Measurements from ENCODE around the gene IGFBP6. TPM values are rescaled to one million over a fixed set of nuclear protein-coding genes. Genes with fewer than 3 reads are reported as not detected.

The IGFBP6 gene
- 100 to 1,000 TPM in 1 of 4 donors, 10 to 100 TPM in 3; 67.3 to 143 (median 77.4) TPM for total RNA-seq

- ATAC-seq (peak; percentile 19 to 34), DNase-seq (peak in 1 of 2 donors; percentile 53)
- peak in 1 of 2 donors; percentile 20 for TF ChIP-seq POLR2A (IDR thresholded peaks at IDR 0.05)
- TF ChIP-seq, protein P1, sequence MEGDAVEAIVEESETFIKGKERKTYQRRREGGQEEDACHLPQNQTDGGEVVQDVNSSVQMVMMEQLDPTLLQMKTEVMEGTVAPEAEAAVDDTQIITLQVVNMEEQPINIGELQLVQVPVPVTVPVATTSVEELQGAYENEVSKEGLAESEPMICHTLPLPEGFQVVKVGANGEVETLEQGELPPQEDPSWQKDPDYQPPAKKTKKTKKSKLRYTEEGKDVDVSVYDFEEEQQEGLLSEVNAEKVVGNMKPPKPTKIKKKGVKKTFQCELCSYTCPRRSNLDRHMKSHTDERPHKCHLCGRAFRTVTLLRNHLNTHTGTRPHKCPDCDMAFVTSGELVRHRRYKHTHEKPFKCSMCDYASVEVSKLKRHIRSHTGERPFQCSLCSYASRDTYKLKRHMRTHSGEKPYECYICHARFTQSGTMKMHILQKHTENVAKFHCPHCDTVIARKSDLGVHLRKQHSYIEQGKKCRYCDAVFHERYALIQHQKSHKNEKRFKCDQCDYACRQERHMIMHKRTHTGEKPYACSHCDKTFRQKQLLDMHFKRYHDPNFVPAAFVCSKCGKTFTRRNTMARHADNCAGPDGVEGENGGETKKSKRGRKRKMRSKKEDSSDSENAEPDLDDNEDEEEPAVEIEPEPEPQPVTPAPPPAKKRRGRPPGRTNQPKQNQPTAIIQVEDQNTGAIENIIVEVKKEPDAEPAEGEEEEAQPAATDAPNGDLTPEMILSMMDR (IDR thresholded peaks at IDR 0.05 in 4 of 5, conservative IDR thresholded peaks at IDR 0.05 in 1 of 5), result peak in 1 of 5 experiments; percentile 11
- Histone ChIP-seq H3K4me1 (peaks cover 12 to 21% of the 10 kb centered on the region in 2 donors), H3K4me3 (peak within 1 kb of the TSS; percentile 60 to 77 (median 66)), H3K9me3 (no peaks in the 10 kb centered on the region), H3K27ac (peak within 1 kb of the TSS; percentile 69 to 81 (median 79)), H3K36me3 (no peaks in the 10 kb centered on the region), H3K27me3 (no peaks in the 10 kb centered on the region)
- in situ Hi-C loops (cut with MboI; ENCODE audit: low sequenced_read_pairs in 4 of 4) (no loop called here), intact Hi-C loops (cut with DNase I; ENCODE audit: low total_unique reads) (loop anchor here (2.0 to 5.0 kb wide), 2 partner anchors 19 to 210 kb away; partner anchors contain the start of gene SPRYD3)
Measured at GRCh38 chr12:53097564-53098353, at the start of gene IGFBP6. TSS of gene IGFBP6 (plus strand) at chr12:53097667. CDS start at chr12:53097718, 51 bp downstream.

GRCh38 chr12:53048033-53048779 lies 49.3 kb upstream of the IGFBP6 start:
- intact Hi-C loops (cut with DNase I; ENCODE audit: low total_unique reads) (loop anchor here (5.0 to 10.0 kb wide), 2 partner anchors 947 to 1006 kb away; no protein-coding TSS in a partner anchor), in situ Hi-C loops (cut with MboI; ENCODE audit: low sequenced_read_pairs in 4 of 4) (no loop called here)
- H3K9me3 ChIP-seq, result no peaks in the 10 kb centered on the region
- peaks cover 48 to 70% of the 10 kb centered on the region in 2 donors for H3K4me1 ChIP-seq
- peak overlapping the region; percentile 99 to 100 (median 100) for H3K27ac ChIP-seq
- no peaks in the 10 kb centered on the region for H3K27me3 ChIP-seq
- peak; percentile 87 to 94 for DNase-seq
- TF ChIP-seq POLR2A (IDR thresholded peaks at IDR 0.05), result no peak
- TF ChIP-seq, protein P1 (IDR thresholded peaks at IDR 0.05 in 4 of 5, conservative IDR thresholded peaks at IDR 0.05 in 1 of 5), result peak in 2 of 5 experiments; percentile 22 to 27
- peak overlapping the region; percentile 83 to 97 (median 95) for H3K4me3 ChIP-seq
- ATAC-seq, result peak; percentile 8 to 22
- H3K36me3 ChIP-seq, result no peaks in the 10 kb centered on the region

GRCh38 chr12:53048780-53049401 lies 48.6 kb upstream of the IGFBP6 start:
- peaks cover 55 to 73% of the 10 kb centered on the region in 2 donors for H3K4me1 ChIP-seq
- TF ChIP-seq, protein P1 (IDR thresholded peaks at IDR 0.05 in 4 of 5, conservative IDR thresholded peaks at IDR 0.05 in 1 of 5), result no peak
- no peak for TF ChIP-seq POLR2A (IDR thresholded peaks at IDR 0.05)
- no peaks in the 10 kb centered on the region for H3K36me3 ChIP-seq
- DNase-seq (peak in 1 of 2 donors; percentile 74), ATAC-seq (no peak)
- H3K27me3 ChIP-seq, result no peaks in the 10 kb centered on the region
- H3K9me3 ChIP-seq, result no peaks in the 10 kb centered on the region
- peak overlapping the region; percentile 83 to 97 (median 95) for H3K4me3 ChIP-seq
- in situ Hi-C loops (cut with MboI; ENCODE audit: low sequenced_read_pairs in 4 of 4) (no loop called here), intact Hi-C loops (cut with DNase I; ENCODE audit: low total_unique reads) (loop anchor here (5.0 to 10.0 kb wide), 2 partner anchors 946 to 1007 kb away; no protein-coding TSS in a partner anchor)
- H3K27ac ChIP-seq, result peak overlapping the region; percentile 99 to 100 (median 100)

All from gastrocnemius medialis (tissue), 4 donors.